GM12801 (cell line): ENCODE measurements around the gene HEG1.

Experiments
- CTCF ChIP-seq: IDR thresholded peaks from one replicate; pipeline ENCODE4 v1.5.1; 2011; ENCODE audit warnings: control low read depth; ENCODE audit not compliant: insufficient read length; ENCODE audit errors: extremely low read depth

HEG1 gene

GRCh38 chr3:125052624-125053303 lies 3.0 kb downstream of the HEG1 start:
- no peak for TF ChIP-seq CTCF

GRCh38 chr3:125051715-125052581 lies 3.8 kb downstream of the HEG1 start:
- no peak for TF ChIP-seq CTCF

GRCh38 chr3:125051205-125051604 lies 4.6 kb downstream of the HEG1 start:
- no peak for TF ChIP-seq CTCF

GRCh38 chr3:125050488-125051090 lies 5.2 kb downstream of the HEG1 start:
- TF ChIP-seq CTCF: no peak

GRCh38 chr3:125048282-125048681 lies 7.5 kb downstream of the HEG1 start:
- TF ChIP-seq CTCF: no peak

- no peak for TF ChIP-seq CTCF
These were observed 9.8 kb downstream of the HEG1 start for GRCh38 chr3:125045965-125046364.

- TF ChIP-seq CTCF: no peak
These were observed 10.6 kb downstream of the HEG1 start for GRCh38 chr3:125045194-125045593.
